Liver (tissue), 3 donors: ENCODE measurements around the gene INTS3.

Experiments
- EGR1 ChIP-seq, 2 donors: IDR thresholded peaks; 2 replicates each; pipeline ENCODE4 v1.6.1; 2016 to 2018; ENCODE audit warnings: antibody characterized with exemption in 2 of 2, low read depth in 2 of 2
- FOXA1 ChIP-seq: IDR thresholded peaks from 2 replicates; pipeline ENCODE4 v1.6.1; 2016; ENCODE audit warnings: antibody characterized with exemption
- FOXA2 ChIP-seq: IDR thresholded peaks from 2 replicates; pipeline ENCODE4 v1.6.1; 2016; ENCODE audit warnings: antibody characterized with exemption
- JUND ChIP-seq, 2 donors: IDR thresholded peaks; 2 replicates each; pipeline ENCODE4 v1.6.1; 2016; ENCODE audit warnings: antibody characterized with exemption in 2 of 2
- MAX ChIP-seq: IDR thresholded peaks from 2 replicates; pipeline ENCODE4 v1.6.1; 2016; ENCODE audit warnings: antibody characterized with exemption
- RAD21 ChIP-seq, 2 donors: IDR thresholded peaks; 2 replicates each; pipeline ENCODE4 v1.6.1; 2016; ENCODE audit warnings: antibody characterized with exemption in 2 of 2, mild to moderate bottlenecking in 2 of 2
- RXRA ChIP-seq, 2 donors: IDR thresholded peaks; 2 replicates each; pipeline ENCODE4 v1.6.1; 2017 to 2018; ENCODE audit warnings: antibody characterized with exemption in 2 of 2, mild to moderate bottlenecking in 1 of 2
- TAF1 ChIP-seq: conservative IDR thresholded peaks from 2 replicates; pipeline ENCODE4 v1.6.1; 2016; ENCODE audit warnings: antibody characterized with exemption, mild to moderate bottlenecking
- YY1 ChIP-seq: IDR thresholded peaks from 2 replicates; pipeline ENCODE4 v1.6.1; 2016; ENCODE audit warnings: antibody characterized with exemption, mild to moderate bottlenecking
- TF ChIP-seq, protein P1 (sequence below): fragments of 150-350 bp; IDR thresholded peaks from 2 replicates; pipeline ENCODE4 v1.5.1; 2017; ENCODE audit warnings: improper control_type of control experiment, low read depth, low read length; ENCODE audit not compliant: missing input control
- TF ChIP-seq, protein P2 (sequence below): IDR thresholded peaks from 2 replicates; pipeline ENCODE4 v1.6.1; 2016; ENCODE audit warnings: antibody characterized with exemption, mild to moderate bottlenecking
- TF ChIP-seq, protein P3 (sequence below): IDR thresholded peaks from 2 replicates; pipeline ENCODE4 v1.6.1; 2016; ENCODE audit warnings: antibody characterized with exemption
- donor health status: healthy.
- donor health status: healthy.

DNA sequence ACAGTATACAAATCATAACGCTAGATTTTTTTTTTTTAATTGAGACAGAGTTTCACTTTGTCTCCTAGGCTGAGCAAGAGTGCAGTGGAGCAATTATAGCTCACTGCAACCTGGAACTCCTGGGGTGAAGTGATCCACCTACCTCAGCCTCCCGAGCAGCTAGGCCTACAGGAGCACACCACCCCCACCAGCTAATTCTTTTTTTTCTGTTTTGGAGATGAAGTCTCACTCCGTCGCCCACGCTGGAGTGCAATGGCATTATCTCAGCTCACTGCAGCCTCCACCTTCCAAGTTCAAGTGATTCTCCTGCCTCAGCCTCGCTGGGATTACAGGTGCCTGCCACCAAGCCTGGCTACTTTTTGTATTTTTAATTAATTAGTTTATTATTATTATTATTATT lies 28.1 kb upstream of the INTS3 start:
- TF ChIP-seq, protein P1, sequence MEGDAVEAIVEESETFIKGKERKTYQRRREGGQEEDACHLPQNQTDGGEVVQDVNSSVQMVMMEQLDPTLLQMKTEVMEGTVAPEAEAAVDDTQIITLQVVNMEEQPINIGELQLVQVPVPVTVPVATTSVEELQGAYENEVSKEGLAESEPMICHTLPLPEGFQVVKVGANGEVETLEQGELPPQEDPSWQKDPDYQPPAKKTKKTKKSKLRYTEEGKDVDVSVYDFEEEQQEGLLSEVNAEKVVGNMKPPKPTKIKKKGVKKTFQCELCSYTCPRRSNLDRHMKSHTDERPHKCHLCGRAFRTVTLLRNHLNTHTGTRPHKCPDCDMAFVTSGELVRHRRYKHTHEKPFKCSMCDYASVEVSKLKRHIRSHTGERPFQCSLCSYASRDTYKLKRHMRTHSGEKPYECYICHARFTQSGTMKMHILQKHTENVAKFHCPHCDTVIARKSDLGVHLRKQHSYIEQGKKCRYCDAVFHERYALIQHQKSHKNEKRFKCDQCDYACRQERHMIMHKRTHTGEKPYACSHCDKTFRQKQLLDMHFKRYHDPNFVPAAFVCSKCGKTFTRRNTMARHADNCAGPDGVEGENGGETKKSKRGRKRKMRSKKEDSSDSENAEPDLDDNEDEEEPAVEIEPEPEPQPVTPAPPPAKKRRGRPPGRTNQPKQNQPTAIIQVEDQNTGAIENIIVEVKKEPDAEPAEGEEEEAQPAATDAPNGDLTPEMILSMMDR = no peak
- TF ChIP-seq YY1 (no peak), RAD21 (IDR thresholded peaks at IDR 0.05) (no peak), MAX (no peak), TAF1 (no peak), RXRA (IDR thresholded peaks at IDR 0.05) (no peak), FOXA2 (no peak), FOXA1 (no peak), EGR1 (IDR thresholded peaks at IDR 0.05; ENCODE audit: low read depth in 2 of 2) (no peak), JUND (IDR thresholded peaks at IDR 0.05) (no peak)
- TF ChIP-seq, protein P2, sequence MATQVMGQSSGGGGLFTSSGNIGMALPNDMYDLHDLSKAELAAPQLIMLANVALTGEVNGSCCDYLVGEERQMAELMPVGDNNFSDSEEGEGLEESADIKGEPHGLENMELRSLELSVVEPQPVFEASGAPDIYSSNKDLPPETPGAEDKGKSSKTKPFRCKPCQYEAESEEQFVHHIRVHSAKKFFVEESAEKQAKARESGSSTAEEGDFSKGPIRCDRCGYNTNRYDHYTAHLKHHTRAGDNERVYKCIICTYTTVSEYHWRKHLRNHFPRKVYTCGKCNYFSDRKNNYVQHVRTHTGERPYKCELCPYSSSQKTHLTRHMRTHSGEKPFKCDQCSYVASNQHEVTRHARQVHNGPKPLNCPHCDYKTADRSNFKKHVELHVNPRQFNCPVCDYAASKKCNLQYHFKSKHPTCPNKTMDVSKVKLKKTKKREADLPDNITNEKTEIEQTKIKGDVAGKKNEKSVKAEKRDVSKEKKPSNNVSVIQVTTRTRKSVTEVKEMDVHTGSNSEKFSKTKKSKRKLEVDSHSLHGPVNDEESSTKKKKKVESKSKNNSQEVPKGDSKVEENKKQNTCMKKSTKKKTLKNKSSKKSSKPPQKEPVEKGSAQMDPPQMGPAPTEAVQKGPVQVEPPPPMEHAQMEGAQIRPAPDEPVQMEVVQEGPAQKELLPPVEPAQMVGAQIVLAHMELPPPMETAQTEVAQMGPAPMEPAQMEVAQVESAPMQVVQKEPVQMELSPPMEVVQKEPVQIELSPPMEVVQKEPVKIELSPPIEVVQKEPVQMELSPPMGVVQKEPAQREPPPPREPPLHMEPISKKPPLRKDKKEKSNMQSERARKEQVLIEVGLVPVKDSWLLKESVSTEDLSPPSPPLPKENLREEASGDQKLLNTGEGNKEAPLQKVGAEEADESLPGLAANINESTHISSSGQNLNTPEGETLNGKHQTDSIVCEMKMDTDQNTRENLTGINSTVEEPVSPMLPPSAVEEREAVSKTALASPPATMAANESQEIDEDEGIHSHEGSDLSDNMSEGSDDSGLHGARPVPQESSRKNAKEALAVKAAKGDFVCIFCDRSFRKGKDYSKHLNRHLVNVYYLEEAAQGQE = no peak
- TF ChIP-seq, protein P3, sequence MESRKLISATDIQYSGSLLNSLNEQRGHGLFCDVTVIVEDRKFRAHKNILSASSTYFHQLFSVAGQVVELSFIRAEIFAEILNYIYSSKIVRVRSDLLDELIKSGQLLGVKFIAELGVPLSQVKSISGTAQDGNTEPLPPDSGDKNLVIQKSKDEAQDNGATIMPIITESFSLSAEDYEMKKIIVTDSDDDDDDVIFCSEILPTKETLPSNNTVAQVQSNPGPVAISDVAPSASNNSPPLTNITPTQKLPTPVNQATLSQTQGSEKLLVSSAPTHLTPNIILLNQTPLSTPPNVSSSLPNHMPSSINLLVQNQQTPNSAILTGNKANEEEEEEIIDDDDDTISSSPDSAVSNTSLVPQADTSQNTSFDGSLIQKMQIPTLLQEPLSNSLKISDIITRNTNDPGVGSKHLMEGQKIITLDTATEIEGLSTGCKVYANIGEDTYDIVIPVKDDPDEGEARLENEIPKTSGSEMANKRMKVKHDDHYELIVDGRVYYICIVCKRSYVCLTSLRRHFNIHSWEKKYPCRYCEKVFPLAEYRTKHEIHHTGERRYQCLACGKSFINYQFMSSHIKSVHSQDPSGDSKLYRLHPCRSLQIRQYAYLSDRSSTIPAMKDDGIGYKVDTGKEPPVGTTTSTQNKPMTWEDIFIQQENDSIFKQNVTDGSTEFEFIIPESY = no peak
